Loucy (cell line): ENCODE measurements around the gene SLC51A.

Experiments used
- EZH2phosphoT487 ChIP-seq: fragments of 200-600 bp; IDR thresholded peaks from 2 replicates; pipeline ENCODE4 v1.6.1; 2018; ENCODE audit warnings: antibody characterized with exemption, mild to moderate bottlenecking, moderate library complexity, borderline replicate concordance
- TF ChIP-seq, protein P1 (sequence below): fragments of 200-600 bp; sonication (generic); conservative IDR thresholded peaks from 2 replicates; pipeline ENCODE4 v1.5.1; 2014; ENCODE audit warnings: mild to moderate bottlenecking, antibody characterized with exemption, low read length

DNA sequence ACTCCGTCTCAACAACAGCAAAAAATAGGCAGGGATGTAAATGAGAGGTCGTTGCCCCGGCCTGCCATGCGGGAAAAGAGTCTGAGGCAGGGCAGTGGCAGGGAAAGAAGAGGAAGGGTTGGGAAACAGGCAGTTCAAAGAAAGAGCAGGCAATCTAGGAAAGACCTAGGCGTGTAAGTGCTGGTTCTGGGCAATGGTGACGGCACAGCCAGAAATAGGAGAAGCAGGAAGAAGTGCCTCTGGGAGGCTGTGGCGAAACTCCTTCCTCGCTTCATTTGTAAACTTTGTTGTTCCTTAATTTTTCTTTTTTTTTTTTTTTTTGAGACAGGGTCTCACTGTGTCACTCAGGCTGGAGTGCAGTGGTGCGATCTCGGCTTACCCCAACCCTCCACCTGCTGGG lies 4.3 kb downstream of the SLC51A start:
- TF ChIP-seq EZH2phosphoT487: no peak
- TF ChIP-seq, protein P1, sequence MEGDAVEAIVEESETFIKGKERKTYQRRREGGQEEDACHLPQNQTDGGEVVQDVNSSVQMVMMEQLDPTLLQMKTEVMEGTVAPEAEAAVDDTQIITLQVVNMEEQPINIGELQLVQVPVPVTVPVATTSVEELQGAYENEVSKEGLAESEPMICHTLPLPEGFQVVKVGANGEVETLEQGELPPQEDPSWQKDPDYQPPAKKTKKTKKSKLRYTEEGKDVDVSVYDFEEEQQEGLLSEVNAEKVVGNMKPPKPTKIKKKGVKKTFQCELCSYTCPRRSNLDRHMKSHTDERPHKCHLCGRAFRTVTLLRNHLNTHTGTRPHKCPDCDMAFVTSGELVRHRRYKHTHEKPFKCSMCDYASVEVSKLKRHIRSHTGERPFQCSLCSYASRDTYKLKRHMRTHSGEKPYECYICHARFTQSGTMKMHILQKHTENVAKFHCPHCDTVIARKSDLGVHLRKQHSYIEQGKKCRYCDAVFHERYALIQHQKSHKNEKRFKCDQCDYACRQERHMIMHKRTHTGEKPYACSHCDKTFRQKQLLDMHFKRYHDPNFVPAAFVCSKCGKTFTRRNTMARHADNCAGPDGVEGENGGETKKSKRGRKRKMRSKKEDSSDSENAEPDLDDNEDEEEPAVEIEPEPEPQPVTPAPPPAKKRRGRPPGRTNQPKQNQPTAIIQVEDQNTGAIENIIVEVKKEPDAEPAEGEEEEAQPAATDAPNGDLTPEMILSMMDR: no peak
